Measurements from ENCODE around the gene SND1. TPM values are rescaled to one million over a fixed set of nuclear protein-coding genes. Genes with fewer than 3 reads are reported as not detected.
A peak's percentile ranks its signal among the peaks of the same experiment; 100 is the strongest.

SND1 gene
- total and polyA plus RNA-seq, 12 donors: 58.9 to 266 (median 132) TPM

DNA sequence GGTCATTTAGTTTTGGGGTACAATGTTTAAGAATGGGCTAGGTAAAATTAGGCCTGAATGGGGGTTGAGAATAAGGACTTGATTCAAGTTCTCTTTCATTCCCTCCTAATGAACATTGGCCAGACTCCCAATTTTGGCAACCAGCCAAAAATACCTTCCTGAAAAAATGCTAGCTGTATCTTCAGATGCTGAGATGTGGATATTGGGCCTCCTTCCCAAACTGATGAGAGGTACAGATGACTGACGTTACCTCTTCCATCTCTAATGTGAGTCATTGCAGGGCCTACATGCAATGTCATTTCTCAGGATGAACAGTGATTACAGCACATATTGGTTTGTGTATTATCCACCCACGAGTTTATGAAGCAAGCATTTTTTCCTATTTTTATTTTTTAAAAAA is 151.6 kb downstream of the SND1 start:
- no peak overlapping the region for H3K27ac ChIP-seq
- intact Hi-C loops (cut with DNase I): no loop called here
- TF ChIP-seq POLR2A (IDR thresholded peaks at IDR 0.05): no peak
- TF ChIP-seq, protein P1, sequence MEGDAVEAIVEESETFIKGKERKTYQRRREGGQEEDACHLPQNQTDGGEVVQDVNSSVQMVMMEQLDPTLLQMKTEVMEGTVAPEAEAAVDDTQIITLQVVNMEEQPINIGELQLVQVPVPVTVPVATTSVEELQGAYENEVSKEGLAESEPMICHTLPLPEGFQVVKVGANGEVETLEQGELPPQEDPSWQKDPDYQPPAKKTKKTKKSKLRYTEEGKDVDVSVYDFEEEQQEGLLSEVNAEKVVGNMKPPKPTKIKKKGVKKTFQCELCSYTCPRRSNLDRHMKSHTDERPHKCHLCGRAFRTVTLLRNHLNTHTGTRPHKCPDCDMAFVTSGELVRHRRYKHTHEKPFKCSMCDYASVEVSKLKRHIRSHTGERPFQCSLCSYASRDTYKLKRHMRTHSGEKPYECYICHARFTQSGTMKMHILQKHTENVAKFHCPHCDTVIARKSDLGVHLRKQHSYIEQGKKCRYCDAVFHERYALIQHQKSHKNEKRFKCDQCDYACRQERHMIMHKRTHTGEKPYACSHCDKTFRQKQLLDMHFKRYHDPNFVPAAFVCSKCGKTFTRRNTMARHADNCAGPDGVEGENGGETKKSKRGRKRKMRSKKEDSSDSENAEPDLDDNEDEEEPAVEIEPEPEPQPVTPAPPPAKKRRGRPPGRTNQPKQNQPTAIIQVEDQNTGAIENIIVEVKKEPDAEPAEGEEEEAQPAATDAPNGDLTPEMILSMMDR (IDR thresholded peaks at IDR 0.05): no peak
- 60 to 76% (median 69%) methylated on average over 2 of the region's 2 CpGs for WGBS, 4 donors
- DNase-seq: no peak
- H3K27me3 ChIP-seq: no peaks in the 10 kb centered on the region
- H3K36me3 ChIP-seq (replicated peaks in 1 of 2): no peaks in the 10 kb centered on the region
- H3K4me1 ChIP-seq (replicated peaks in 1 of 2): peaks cover 0 to 6% of the 10 kb centered on the region in 2 donors
- H3K9me3 ChIP-seq (replicated peaks in 1 of 3): no peaks in the 10 kb centered on the region
- H3K4me3 ChIP-seq: no peak overlapping the region

DNA sequence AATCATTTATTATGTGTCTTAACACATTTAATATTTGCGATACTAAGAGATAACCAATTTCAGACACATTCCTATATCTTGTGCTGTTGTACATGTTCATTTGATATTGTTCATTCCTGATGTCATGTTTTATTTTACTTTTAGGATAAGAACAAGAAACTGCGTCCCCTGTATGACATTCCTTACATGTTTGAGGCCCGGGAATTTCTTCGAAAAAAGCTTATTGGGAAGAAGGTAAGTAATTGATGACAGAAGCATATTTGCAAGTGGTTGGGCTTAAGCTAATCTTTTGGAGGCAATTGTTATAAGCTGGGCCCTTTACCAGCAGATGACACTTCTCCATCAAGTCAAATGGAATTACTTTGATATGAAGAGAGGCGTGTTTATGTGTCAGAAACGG is 155.3 kb downstream of the SND1 start:
- Histone ChIP-seq H3K27ac (no peak overlapping the region), H3K4me3 (no peak overlapping the region), H3K4me1 (replicated peaks in 1 of 2) (peaks cover 0 to 18% of the 10 kb centered on the region in 2 donors), H3K9me3 (replicated peaks in 1 of 3) (no peaks in the 10 kb centered on the region), H3K27me3 (no peaks in the 10 kb centered on the region), H3K36me3 (replicated peaks in 1 of 2) (no peaks in the 10 kb centered on the region)
- WGBS, 4 donors: 89 to 91% (median 89%) methylated on average over 6 of the region's 6 CpGs
- no peak for DNase-seq
- TF ChIP-seq POLR2A (IDR thresholded peaks at IDR 0.05): no peak
- TF ChIP-seq, protein P1 (IDR thresholded peaks at IDR 0.05): no peak
- intact Hi-C loops (cut with DNase I): no loop called here

DNA sequence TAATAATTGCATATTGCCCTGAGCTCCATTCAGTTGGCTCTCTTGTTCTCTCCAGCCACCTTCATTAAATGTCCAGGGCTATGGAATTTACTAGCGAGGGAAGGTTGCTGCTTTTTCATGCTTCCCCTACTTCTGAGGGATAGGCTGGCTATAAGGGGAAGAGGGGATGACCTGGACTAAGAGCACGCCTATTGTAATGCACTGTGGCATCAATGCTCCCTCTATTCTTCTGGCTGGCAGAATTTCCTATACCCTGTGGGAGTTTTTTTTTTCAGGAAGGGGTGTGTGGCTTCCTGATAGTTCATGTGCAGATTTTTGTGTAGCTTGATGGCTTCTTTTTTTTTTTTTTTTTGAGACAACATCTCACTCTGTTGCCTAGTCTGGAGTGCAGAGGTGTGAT is 155.8 kb downstream of the SND1 start:
- H3K36me3 ChIP-seq (replicated peaks in 1 of 2): no peaks in the 10 kb centered on the region
- H3K27ac ChIP-seq: no peak overlapping the region
- no peak overlapping the region for H3K4me3 ChIP-seq
- DNase-seq: no peak
- no peaks in the 10 kb centered on the region for H3K27me3 ChIP-seq
- TF ChIP-seq, protein P1 (IDR thresholded peaks at IDR 0.05): no peak
- TF ChIP-seq POLR2A (IDR thresholded peaks at IDR 0.05): no peak
- intact Hi-C loops (cut with DNase I): no loop called here
- WGBS, 4 donors: 85 to 96% (median 89%) methylated on average over 2 of the region's 2 CpGs
- H3K4me1 ChIP-seq (replicated peaks in 1 of 2): peaks cover 0 to 23% of the 10 kb centered on the region in 2 donors
- no peaks in the 10 kb centered on the region for H3K9me3 ChIP-seq (replicated peaks in 1 of 3)

DNA sequence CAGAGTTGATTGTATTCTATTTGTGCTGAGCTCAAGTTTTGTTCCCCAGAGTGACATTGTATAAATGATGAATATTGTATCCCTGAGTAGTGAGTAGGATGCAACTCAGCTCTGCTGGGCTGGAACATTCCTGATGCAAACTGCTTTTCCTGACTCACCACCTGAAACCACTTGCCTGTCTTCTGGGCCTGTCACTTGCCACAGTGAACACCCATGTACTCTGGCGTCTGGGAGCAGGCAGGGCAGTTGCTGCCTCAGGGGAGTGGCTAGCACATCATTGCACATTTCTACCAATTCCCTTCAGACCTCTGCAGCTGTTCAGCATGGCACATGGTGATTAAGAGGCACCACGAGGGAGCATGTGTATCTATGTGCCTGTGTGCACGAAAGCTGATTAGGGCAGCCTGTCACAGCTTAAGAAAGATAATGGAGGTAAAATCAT is 157.3 kb downstream of the SND1 start:
- 46 to 51% (median 48%) methylated on average over 2 to 3 of the region's 3 CpGs for WGBS, 4 donors
- H3K27me3 ChIP-seq: no peaks in the 10 kb centered on the region
- intact Hi-C loops (cut with DNase I): no loop called here
- H3K36me3 ChIP-seq (replicated peaks in 1 of 2): no peaks in the 10 kb centered on the region
- peak overlapping the region in 2 of 5 donors; percentile 45 to 63 for H3K27ac ChIP-seq
- no peak for TF ChIP-seq POLR2A (IDR thresholded peaks at IDR 0.05)
- TF ChIP-seq, protein P1 (IDR thresholded peaks at IDR 0.05): no peak
- peak; percentile 41 to 81 (median 67) for DNase-seq
- no peak overlapping the region for H3K4me3 ChIP-seq
- peaks cover 3 to 36% of the 10 kb centered on the region in 2 donors for H3K4me1 ChIP-seq (replicated peaks in 1 of 2)
- H3K9me3 ChIP-seq (replicated peaks in 1 of 3): no peaks in the 10 kb centered on the region
